Spleen (tissue), 7 donors: ENCODE results near the gene DUSP16.

Source experiments
- POLR2A ChIP-seq, 3 donors: fragments of 450-650 bp; IDR thresholded peaks; one replicate each; pipeline ENCODE4 v1.5.1; 2017; ENCODE audit warnings: antibody characterized with exemption in 3 of 3, mild to moderate bottlenecking in 1 of 3
- POLR2AphosphoS5 ChIP-seq, 3 donors: sonication (generic); formaldehyde crosslinking; IDR thresholded peaks; one replicate each; pipeline ENCODE4 v1.5.1; 2017; ENCODE audit warnings: antibody characterized with exemption in 3 of 3
- TF ChIP-seq, protein P1 (sequence below), 11 experiments: fragments of 200-600 bp in 7 of 11; fragments of 450-650 bp in 4 of 11; sonication (generic) in 4 of 11; IDR thresholded peaks in 8 of 11; conservative IDR thresholded peaks in 3 of 11; 1 replicate in 7 of 11; 2 replicates in 4 of 11; pipeline versions ENCODE4 v1.4.0 to v1.8.0; 2016 to 2021; ENCODE audit warnings: antibody characterized with exemption in 11 of 11, inconsistent platforms in 4 of 11, mild to moderate bottlenecking in 1 of 11
- donor health status: DM: no; HTN: no; CAD: no; lungs with moderate emphysema.
- donor health status: DM: no; HTN: no; CAD: no.
- donor health status: DM: no; HTN: no; CAD: no.

DNA sequence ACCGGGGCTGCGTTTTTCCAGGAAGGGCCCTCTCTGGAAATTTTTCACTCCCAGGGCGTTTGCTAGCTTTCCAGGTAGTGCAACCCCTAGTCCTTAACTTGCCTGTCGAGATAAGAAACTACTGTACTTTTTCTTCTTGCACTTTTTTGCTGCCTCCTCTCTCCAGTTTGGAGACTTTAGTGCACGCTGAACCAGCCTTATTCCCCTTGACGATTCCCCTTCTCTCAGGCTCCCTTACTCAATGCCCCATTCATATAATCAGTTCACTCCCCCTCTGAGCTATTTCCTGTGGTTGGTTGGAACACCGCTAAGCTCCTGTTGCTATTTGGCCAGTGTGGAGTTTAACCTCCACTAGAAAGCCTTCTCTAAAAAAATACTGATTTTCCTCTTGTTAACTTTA lies 49.7 kb upstream of the DUSP16 start:
- TF ChIP-seq, protein P1, sequence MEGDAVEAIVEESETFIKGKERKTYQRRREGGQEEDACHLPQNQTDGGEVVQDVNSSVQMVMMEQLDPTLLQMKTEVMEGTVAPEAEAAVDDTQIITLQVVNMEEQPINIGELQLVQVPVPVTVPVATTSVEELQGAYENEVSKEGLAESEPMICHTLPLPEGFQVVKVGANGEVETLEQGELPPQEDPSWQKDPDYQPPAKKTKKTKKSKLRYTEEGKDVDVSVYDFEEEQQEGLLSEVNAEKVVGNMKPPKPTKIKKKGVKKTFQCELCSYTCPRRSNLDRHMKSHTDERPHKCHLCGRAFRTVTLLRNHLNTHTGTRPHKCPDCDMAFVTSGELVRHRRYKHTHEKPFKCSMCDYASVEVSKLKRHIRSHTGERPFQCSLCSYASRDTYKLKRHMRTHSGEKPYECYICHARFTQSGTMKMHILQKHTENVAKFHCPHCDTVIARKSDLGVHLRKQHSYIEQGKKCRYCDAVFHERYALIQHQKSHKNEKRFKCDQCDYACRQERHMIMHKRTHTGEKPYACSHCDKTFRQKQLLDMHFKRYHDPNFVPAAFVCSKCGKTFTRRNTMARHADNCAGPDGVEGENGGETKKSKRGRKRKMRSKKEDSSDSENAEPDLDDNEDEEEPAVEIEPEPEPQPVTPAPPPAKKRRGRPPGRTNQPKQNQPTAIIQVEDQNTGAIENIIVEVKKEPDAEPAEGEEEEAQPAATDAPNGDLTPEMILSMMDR (IDR thresholded peaks at IDR 0.05 in 8 of 11, conservative IDR thresholded peaks at IDR 0.05 in 3 of 11), result no peak
- TF ChIP-seq POLR2A (IDR thresholded peaks at IDR 0.05) (no peak), POLR2AphosphoS5 (IDR thresholded peaks at IDR 0.05) (no peak)
